ENCODE data around the gene RNF135.
A peak's percentile ranks its signal among the peaks of the same experiment; 100 is the strongest.
"Not testable (repeated sequence)": the region's sequence is repeated elsewhere in the genome, so short reads cannot be mapped to it uniquely, and the experiment has no call there.

The RNF135 gene

DNA sequence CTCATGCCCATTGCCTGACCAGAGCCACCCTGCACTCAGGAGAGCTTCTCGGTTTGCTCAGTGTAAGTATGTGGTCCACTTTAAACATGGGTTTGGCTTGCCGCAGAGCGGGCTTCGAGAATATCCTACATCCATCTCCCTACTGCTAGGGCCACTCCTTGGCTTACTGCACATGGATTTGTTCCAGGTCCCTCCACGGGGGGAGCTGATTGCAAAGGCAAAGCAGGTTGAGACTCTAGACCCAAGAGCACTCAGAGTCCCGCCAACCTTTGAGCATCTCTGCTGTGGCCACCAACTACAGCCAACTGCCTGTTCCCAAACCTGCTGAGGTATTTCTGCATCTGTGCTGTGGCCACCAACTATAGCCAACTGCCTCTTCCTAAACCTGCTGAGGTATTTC lies 26.4 kb downstream of the RNF135 start:
- no peak overlapping the region for H3K27ac ChIP-seq (ENCODE audit: insufficient read depth, low read depth, low read length, poor library complexity, severe bottlenecking)
- H3K9me3 ChIP-seq (ENCODE audit: control insufficient read depth, low read length): no peaks in the 10 kb centered on the region
- H3K4me1 ChIP-seq (ENCODE audit: control insufficient read depth, insufficient read depth, low read length): no peaks in the 10 kb centered on the region
- no peaks in the 10 kb centered on the region for H3K36me3 ChIP-seq (ENCODE audit: control insufficient read depth, insufficient read depth, low read length)
- no peaks in the 10 kb centered on the region for H3K27me3 ChIP-seq (ENCODE audit: control insufficient read depth, insufficient read depth, low read length, poor library complexity, severe bottlenecking)
- H3K4me3 ChIP-seq (ENCODE audit: insufficient read depth, low read depth, low read length): no peak overlapping the region
- 95 to 96% methylated on average over 6 of the region's 6 CpGs for WGBS, 2 experiments

DNA sequence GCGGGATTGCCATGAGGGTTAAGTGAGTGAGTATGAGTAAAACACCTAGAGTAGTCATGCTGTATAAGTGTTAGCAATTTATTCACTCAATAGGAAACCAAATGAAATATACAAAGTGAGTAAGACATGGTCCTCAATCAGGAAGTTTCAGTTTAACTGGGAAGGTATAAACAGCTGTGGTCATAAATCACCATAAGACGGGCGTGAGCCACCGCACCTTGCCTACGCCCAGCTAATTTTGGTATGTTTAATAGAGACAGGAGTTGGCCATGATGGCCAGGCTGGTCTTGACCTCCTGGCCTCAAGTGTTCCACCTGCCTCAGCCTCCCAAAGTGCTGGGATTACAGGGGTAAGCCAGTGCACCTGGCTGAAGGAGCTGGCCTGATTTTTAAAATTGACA lies 27.0 kb downstream of the RNF135 start:
- Histone ChIP-seq H3K9me3 (ENCODE audit: control insufficient read depth, low read length) (no peaks in the 10 kb centered on the region), H3K4me3 (ENCODE audit: insufficient read depth, low read depth, low read length) (no peak overlapping the region), H3K27me3 (ENCODE audit: control insufficient read depth, insufficient read depth, low read length, poor library complexity, severe bottlenecking) (no peaks in the 10 kb centered on the region), H3K27ac (ENCODE audit: insufficient read depth, low read depth, low read length, poor library complexity, severe bottlenecking) (no peak overlapping the region), H3K36me3 (ENCODE audit: control insufficient read depth, insufficient read depth, low read length) (no peaks in the 10 kb centered on the region), H3K4me1 (ENCODE audit: control insufficient read depth, insufficient read depth, low read length) (no peaks in the 10 kb centered on the region)
- WGBS, 2 experiments: 97% methylated on average over 5 of the region's 5 CpGs

DNA sequence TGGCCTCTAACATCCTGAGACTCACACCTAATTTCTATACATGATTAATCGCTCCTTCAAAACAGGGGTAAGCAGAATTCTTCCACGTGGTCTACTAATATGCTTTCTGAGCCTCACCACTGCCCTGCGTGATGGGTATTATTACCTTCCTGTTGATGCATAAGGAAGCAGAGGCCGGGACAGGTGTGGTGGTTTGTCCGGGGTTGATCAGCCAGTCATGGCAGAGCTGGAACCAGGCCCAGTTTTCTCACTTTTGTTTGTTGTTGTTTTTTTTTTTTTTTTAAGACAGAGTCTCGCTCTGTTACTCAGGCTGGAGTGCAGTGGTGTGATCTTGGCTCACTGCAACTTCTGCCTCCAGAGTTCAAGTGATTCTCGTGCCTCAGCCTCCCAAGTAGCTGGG lies 31.2 kb downstream of the RNF135 start:
- WGBS, 2 experiments: 93 to 94% methylated on average over 7 of the region's 7 CpGs
- H3K9me3 ChIP-seq (ENCODE audit: control insufficient read depth, low read length): no peaks in the 10 kb centered on the region
- H3K4me3 ChIP-seq (ENCODE audit: insufficient read depth, low read depth, low read length): no peak overlapping the region
- H3K27ac ChIP-seq (ENCODE audit: insufficient read depth, low read depth, low read length, poor library complexity, severe bottlenecking): no peak overlapping the region
- H3K27me3 ChIP-seq (ENCODE audit: control insufficient read depth, insufficient read depth, low read length, poor library complexity, severe bottlenecking): no peaks in the 10 kb centered on the region
- H3K36me3 ChIP-seq (ENCODE audit: control insufficient read depth, insufficient read depth, low read length): no peaks in the 10 kb centered on the region
- H3K4me1 ChIP-seq (ENCODE audit: control insufficient read depth, insufficient read depth, low read length): no peaks in the 10 kb centered on the region

DNA sequence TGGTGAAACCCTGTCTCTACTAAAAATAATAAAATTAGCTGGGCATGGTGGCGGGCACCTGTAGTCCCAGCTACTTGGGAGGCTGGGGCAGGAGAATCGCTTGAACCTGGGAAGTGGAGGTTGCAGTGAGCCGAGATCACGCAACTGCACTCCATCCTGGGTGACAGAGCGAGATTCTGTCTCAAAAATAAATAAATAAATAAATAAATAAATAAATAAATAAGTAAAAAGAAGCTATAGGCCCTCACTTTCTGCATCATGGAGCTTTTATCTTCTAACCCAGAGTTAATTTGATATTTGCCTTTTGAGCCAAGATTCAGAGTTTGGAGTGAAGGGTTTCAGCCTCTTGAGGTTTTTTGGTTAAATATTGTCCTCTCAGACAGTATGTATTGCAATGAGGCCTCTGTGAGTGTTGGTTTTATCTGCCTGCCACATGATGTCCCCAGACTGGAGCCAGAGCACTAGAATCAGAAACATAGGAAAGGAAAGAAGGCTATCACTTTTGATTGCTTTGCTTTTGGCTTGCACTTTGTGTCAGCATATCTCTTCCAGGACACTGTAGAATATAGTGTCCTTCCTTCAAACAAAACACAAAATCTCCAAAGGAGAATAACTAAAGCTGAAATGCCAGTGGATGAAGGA lies 32.5 kb downstream of the RNF135 start:
- no peaks in the 10 kb centered on the region for H3K9me3 ChIP-seq (ENCODE audit: control insufficient read depth, low read length)
- 95 to 98% methylated on average over 4 of the region's 5 CpGs for WGBS, 2 experiments
- no peak overlapping the region for H3K4me3 ChIP-seq (ENCODE audit: insufficient read depth, low read depth, low read length)
- H3K27me3 ChIP-seq (ENCODE audit: control insufficient read depth, insufficient read depth, low read length, poor library complexity, severe bottlenecking): peaks cover 12% of the 10 kb centered on the region
- no peak overlapping the region for H3K27ac ChIP-seq (ENCODE audit: insufficient read depth, low read depth, low read length, poor library complexity, severe bottlenecking)
- no peaks in the 10 kb centered on the region for H3K36me3 ChIP-seq (ENCODE audit: control insufficient read depth, insufficient read depth, low read length)
- no peaks in the 10 kb centered on the region for H3K4me1 ChIP-seq (ENCODE audit: control insufficient read depth, insufficient read depth, low read length)

DNA sequence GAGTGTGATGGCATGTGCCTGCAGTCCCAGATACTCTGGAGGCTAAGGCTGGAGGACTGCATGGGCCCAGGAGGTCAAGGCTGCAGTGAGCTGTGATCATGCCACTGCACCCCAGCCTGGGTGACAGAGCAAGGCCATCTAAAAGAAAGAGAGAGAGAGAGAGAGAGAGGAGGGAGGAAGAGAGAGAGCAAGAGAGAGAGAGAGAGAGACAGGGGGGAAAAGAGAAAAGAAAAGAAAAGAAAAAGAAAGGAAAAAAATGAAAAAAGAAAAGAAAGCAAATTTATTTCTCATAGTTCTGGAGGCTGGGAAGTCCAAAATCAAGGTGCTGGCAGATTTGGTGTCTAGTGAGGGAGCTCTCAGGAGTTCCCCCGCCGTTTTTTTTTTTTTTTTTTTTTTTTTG lies 33.3 kb downstream of the RNF135 start:
- Histone ChIP-seq H3K27ac (ENCODE audit: insufficient read depth, low read depth, low read length, poor library complexity, severe bottlenecking) (no peak overlapping the region), H3K9me3 (ENCODE audit: control insufficient read depth, low read length) (no peaks in the 10 kb centered on the region), H3K4me3 (ENCODE audit: insufficient read depth, low read depth, low read length) (no peak overlapping the region), H3K36me3 (ENCODE audit: control insufficient read depth, insufficient read depth, low read length) (no peaks in the 10 kb centered on the region), H3K4me1 (ENCODE audit: control insufficient read depth, insufficient read depth, low read length) (no peaks in the 10 kb centered on the region), H3K27me3 (ENCODE audit: control insufficient read depth, insufficient read depth, low read length, poor library complexity, severe bottlenecking) (peaks cover 20% of the 10 kb centered on the region)
- 96 to 100% methylated on average over 2 of the region's 2 CpGs for WGBS, 2 experiments

DNA sequence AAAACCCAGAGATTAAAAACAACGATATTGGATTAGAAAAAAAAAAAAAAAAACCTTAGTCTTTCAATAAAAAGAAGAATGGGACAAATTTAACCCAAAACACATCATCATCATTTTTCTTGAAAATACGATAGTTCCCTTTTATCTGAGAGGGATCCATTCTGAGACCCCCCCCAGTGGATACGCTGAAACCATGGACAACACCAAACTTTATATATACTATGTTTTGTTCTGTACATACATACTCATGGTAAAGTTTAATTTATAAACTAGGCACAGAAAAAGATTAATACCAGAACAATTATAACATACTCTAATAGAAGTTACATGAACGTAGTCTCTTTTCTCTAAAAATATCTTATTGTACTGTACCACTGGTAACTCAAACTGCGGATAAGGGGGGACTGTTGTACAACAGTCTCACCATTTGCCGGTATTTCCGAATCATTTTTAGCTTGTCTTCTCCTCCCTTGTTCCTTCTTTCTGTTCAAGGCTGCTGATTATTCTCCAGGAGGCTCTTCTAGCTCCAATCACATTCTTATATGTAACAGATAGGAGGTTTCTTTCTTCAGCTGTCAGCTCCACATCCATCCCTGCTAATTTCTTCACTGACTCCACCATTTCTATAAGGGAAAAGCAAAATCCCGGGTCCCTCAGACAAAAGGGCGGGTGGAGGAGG lies 37.0 kb downstream of the RNF135 start:
- no peak overlapping the region for H3K27ac ChIP-seq (ENCODE audit: insufficient read depth, low read depth, low read length, poor library complexity, severe bottlenecking)
- WGBS, 2 experiments: 68 to 69% methylated on average over 7 to 8 of the region's 9 CpGs
- peaks cover 32% of the 10 kb centered on the region for H3K27me3 ChIP-seq (ENCODE audit: control insufficient read depth, insufficient read depth, low read length, poor library complexity, severe bottlenecking)
- H3K36me3 ChIP-seq (ENCODE audit: control insufficient read depth, insufficient read depth, low read length): no peaks in the 10 kb centered on the region
- no peaks in the 10 kb centered on the region for H3K9me3 ChIP-seq (ENCODE audit: control insufficient read depth, low read length)
- peak overlapping the region; percentile 40 for H3K4me3 ChIP-seq (ENCODE audit: insufficient read depth, low read depth, low read length)
- no peaks in the 10 kb centered on the region for H3K4me1 ChIP-seq (ENCODE audit: control insufficient read depth, insufficient read depth, low read length)

DNA sequence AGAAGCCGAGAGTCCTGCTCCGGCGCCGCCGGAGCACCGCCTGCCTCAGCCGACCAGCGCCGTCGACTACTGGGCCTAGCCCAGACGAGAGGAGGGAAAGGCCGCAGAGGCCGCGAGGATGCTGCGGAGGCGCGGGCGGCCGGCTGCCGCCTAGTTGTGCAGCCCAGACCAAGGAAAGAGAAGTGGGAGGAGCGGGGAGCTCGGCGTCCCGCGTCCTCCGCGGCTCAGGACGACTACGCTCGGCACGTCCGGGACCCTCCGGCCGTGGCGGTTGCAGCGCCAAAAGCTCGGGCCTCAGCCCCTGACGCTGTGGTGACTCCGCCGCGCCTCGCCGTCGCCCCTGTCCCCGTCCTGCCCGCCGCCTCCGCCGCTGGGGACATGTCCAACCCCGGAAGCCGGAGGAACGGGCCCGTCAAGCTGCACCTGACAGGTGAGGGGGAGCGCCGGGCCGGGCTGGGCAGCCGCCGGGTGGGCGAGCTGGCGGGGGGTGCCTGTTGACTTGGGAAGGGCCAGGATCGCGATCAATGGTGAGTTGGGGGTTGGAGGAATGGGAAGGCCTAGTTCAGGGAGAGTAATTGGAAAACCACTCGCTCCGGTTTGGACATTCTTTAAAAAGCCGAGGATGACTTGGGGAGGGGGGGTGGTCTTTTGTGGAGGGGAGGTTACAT lies 37.7 kb downstream of the RNF135 start:
- H3K4me1 ChIP-seq (ENCODE audit: control insufficient read depth, insufficient read depth, low read length): no peaks in the 10 kb centered on the region
- H3K27ac ChIP-seq (ENCODE audit: insufficient read depth, low read depth, low read length, poor library complexity, severe bottlenecking): no peak overlapping the region
- no peaks in the 10 kb centered on the region for H3K36me3 ChIP-seq (ENCODE audit: control insufficient read depth, insufficient read depth, low read length)
- WGBS, 2 experiments: 1% methylated on average over 65 of the region's 65 CpGs
- peak overlapping the region; percentile 40 for H3K4me3 ChIP-seq (ENCODE audit: insufficient read depth, low read depth, low read length)
- no peaks in the 10 kb centered on the region for H3K9me3 ChIP-seq (ENCODE audit: control insufficient read depth, low read length)
- peaks cover 32% of the 10 kb centered on the region for H3K27me3 ChIP-seq (ENCODE audit: control insufficient read depth, insufficient read depth, low read length, poor library complexity, severe bottlenecking)

DNA sequence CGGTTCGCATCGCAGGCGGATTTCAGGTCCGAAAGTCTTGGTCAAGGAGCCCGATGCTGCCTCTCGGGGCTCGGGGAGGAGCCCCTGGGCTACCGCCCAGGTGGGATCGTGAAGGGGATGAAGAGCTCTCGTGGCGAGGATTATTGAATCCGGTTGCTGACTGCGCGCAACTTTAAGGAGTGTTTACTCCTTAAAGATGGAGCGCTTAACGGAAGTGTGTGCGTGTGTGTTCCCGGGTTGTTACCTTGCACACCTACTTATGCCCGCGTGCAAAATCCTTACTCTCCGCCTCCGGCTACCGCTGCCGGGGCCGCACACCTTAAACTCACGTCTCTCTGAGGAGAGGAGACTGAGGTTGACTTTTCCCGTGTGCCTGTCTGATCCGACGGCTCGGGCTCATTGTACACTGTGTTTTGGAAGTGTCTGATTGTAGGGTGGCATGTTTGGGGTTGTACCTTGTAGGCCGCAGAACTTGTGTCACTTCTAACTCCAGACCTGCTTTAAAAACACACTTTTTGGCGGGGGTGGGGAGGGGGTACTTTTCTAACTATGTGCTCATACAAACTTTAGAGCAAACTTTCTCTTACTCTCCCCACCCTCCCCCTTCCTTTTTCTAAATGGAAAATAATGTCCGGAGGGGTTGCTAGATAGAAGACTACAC lies 38.3 kb downstream of the RNF135 start:
- WGBS, 2 experiments: 13 to 21% methylated on average over 31 of the region's 34 CpGs
- Histone ChIP-seq H3K4me3 (ENCODE audit: insufficient read depth, low read depth, low read length) (peak overlapping the region; percentile 40), H3K27me3 (ENCODE audit: control insufficient read depth, insufficient read depth, low read length, poor library complexity, severe bottlenecking) (peaks cover 32% of the 10 kb centered on the region)
- H3K36me3 ChIP-seq (ENCODE audit: control insufficient read depth, insufficient read depth, low read length); H3K4me1 ChIP-seq (ENCODE audit: control insufficient read depth, insufficient read depth, low read length); H3K27ac ChIP-seq (ENCODE audit: insufficient read depth, low read depth, low read length, poor library complexity, severe bottlenecking); H3K9me3 ChIP-seq (ENCODE audit: control insufficient read depth, low read length): not testable (repeated sequence)

DNA sequence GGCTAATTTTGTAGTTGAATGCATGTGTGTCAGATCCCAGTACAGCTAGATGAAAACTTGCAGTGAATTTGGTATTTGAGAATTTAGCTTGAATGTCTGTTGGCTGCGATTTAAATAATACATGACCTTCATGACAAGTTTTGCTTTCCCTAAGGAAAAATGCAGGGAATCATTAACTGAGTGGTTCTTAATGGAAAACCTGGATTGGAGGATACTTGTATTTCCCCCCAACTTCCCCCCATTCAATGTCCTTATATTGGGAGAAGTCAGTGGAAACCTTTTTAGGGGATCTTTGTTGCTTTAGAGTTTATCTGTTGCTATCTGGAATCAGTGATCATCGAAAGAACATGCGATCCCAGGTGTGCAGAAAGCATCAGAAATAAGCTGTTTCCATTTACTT lies 39.2 kb downstream of the RNF135 start:
- H3K9me3 ChIP-seq (ENCODE audit: control insufficient read depth, low read length); H3K4me3 ChIP-seq (ENCODE audit: insufficient read depth, low read depth, low read length); H3K27ac ChIP-seq (ENCODE audit: insufficient read depth, low read depth, low read length, poor library complexity, severe bottlenecking); H3K36me3 ChIP-seq (ENCODE audit: control insufficient read depth, insufficient read depth, low read length); H3K4me1 ChIP-seq (ENCODE audit: control insufficient read depth, insufficient read depth, low read length): not testable (repeated sequence)
- H3K27me3 ChIP-seq (ENCODE audit: control insufficient read depth, insufficient read depth, low read length, poor library complexity, severe bottlenecking): peaks cover 32% of the 10 kb centered on the region
- 74 to 83% methylated on average over 1 of the region's 3 CpGs for WGBS, 2 experiments

DNA sequence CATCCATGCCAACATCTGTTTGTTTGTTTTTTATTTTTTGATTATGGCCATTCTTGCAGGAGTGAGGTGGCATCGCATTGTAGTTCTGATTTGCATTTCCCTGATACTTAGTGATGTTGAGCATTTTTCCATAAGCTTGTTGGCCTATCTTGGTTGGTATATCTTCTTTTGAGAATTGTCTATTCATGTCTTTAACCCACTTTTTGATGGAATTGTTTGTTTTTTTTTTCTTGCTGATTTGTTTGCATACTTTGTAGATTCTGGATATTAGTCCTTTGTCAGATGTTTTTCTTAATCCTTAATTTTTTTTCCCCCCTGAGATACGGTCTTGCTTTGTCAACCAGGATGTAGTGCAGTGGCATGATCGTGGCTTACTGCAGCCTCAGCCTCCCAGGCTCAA lies 43.0 kb downstream of the RNF135 start:
- Histone ChIP-seq H3K4me1 (ENCODE audit: control insufficient read depth, insufficient read depth, low read length) (no peaks in the 10 kb centered on the region), H3K9me3 (ENCODE audit: control insufficient read depth, low read length) (no peaks in the 10 kb centered on the region), H3K36me3 (ENCODE audit: control insufficient read depth, insufficient read depth, low read length) (no peaks in the 10 kb centered on the region), H3K27me3 (ENCODE audit: control insufficient read depth, insufficient read depth, low read length, poor library complexity, severe bottlenecking) (peaks cover 15% of the 10 kb centered on the region), H3K27ac (ENCODE audit: insufficient read depth, low read depth, low read length, poor library complexity, severe bottlenecking) (no peak overlapping the region), H3K4me3 (ENCODE audit: insufficient read depth, low read depth, low read length) (no peak overlapping the region)
- WGBS, 2 experiments: 91 to 92% methylated on average over 3 of the region's 3 CpGs

Measured in ectodermal cell (in vitro differentiated cells).